Middle frontal gyrus (tissue), 1 donor: ENCODE data around the gene GLI3.
"Not testable (repeated sequence)": the region's sequence is repeated elsewhere in the genome, so short reads cannot be mapped to it uniquely, and the experiment has no call there.

ENCODE experiments used
- DNase-seq: peaks from one replicate; pipeline ENCODE4 v3.0.0-alpha.2; 2015; ENCODE audit warnings: low spot score; ENCODE audit errors: extremely low spot score

GLI3 gene

DNA sequence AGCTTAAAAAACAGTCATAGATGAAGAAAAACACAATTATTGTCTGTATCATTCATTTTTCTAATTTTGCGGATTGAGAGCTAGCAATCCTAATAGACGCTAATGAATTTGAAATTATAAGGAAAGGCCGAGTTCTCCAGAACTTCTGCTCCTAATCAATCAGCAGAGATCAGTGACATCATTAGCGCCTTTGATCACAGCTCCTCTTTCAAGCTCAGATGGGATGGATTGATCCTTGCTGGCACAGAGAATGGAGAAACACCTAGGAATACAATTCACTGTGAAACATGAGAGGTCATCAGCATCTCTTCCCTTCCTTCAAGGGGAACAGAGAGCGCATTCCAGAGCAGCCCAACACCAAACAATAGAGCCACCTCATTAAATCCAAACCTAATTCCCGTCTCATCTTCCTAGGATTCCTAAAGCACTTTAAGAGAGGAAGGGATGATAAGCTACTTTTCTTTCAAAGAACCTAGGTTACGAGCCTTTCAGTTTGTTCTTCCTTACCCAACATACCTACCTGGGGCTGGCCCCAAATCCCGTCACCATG lies 24.4 kb downstream of the GLI3 start:
- DNase-seq: no peak

DNA sequence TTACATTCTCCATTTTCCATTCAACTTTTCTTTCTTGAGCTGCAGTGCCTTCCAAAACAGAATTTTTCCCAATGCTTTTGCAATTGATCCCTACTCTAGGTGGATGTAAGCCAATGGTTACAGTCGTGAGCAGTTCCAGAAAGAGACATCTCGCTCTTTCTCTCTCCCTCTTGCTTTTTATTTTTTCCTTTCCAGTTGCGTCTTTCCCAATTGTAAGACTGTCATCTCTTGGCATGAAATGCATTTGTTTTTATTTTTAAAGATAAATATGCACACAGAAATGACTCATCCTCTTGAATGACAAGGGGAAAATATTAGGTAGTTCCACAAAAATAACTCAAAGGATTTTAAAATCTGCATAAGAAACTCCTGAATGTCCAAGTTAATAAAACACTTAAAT lies 25.1 kb downstream of the GLI3 start:
- no peak for DNase-seq

DNA sequence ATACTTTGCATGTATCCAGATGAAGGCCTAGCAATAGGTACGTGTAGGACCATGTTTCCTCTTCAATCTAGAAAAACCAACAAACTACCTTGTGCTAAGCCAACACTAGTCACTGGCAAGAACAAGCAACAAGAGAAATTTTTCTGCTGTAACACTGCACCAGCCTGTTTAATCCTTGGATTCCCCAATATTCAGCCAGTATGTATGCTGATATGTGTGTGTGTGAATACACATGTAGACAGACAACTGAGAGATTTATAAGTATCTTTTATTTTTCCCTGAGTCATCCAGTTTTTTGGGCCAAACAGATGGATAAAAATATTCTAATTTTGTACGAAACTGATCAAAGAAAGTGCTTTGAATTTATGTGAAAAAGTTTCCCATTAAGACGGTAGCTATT lies 26.2 kb downstream of the GLI3 start:
- DNase-seq: no peak

DNA sequence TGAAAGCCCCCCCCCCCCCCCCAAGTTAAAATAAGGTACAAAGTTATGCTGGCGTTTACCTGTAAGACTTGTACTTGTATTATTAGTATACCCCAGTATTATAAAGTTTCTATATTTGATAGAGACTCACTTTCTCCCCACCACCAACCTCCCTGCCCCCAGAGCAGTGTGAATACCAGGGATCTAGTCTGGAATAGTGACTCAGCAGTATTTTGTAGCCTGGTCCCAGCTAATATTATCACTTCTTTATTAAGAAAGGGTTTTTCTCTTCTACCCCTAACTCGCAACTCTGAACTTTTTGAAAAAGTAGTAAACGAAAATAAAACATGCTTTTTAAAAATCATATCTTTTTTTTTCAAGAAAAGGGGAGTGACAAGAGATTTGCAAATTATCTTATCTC lies 26.7 kb downstream of the GLI3 start:
- no peak for DNase-seq

DNA sequence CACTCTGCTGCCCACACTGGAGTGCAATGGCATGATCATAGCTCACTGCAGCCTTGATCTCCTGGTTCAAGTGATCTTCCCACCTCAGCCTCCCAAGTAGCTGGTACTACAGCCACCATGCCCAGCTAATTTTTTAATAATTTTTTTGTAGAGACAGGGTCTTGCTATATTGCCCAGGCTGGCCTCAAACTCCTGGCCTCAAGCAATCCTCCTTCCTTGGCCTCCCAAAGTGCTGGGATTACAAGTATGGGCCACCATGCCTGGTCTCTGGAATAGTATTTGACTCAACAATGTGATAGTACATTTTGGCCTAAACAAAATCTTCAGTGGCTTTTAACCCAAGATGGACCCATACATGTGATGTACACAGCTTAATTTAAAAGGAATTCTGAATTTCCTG lies 27.9 kb downstream of the GLI3 start:
- not testable (repeated sequence) for DNase-seq

GRCh38 chr7:42208572-42208971 lies 28.4 kb downstream of the GLI3 start:
- DNase-seq: no peak

DNA sequence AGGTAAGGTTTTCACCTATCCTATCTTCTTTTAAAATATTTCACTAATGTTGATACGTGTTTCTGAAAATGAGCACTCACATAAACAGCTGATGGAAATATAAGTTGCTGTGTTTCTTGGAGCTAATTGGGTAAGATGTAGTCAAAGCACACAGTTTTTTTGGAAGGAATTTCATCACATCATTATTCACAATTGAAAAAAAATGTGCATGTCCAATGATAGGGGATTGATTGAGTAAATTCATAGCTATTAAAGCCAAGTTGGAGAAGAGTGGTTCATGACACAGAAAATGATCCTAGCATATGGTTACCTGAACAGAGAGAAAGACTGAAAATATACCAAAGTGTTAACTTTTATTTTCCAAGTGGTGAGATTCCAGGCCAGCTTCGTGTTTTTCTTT lies 29.6 kb downstream of the GLI3 start:
- no peak for DNase-seq

DNA sequence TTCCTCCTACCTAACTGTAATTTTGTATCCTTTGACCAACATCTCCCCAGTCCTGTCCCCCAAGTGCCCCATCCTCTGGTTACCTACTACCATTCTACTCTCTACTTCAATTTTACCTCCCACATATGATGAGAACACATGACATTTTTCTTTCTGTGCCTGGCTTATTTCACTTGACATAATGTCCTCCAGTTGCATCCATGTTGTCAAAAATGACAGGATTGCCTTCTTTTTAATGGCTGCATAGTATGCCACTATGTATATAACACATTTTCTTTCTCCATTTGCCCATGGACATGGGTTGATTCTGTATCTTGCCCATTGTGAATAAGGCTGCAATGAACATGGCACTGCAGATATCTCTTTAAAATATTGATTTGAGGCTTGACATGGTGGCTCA lies 33.7 kb downstream of the GLI3 start:
- DNase-seq: no peak

- no peak for DNase-seq
These were observed 34.4 kb downstream of the GLI3 start for GRCh38 chr7:42202601-42203000.

DNA sequence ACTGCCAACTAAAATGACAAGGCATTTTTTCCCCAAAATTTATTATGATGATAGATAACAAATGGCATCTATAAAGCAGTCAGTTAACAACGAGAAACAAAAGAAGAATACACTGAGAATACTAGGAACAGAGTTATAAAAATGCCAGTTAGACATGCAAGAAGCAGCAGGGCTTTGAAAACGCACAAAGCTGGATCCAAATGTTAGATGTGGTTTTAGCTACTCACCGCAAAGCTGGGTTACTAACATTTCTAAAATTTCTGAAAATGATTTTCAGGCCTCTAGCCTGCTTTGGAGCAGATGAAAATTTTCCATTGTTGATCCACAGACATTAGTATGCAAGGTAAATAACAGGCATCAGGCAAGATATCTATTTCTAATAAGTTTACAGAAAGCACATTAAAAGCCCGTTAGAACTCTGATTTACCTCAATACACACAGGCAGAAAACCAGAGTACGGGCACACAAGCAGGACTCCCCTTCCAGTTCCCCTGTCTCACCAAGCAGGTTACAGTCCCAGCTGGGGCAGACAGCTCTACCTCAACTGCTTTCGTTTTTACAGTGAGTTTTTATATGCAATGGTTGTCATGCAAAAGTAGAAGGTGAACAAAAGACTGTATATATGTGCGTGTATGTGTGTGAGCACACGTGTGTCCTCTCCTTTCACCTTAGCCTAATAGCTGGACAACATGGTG lies 37.9 kb downstream of the GLI3 start:
- no peak for DNase-seq

DNA sequence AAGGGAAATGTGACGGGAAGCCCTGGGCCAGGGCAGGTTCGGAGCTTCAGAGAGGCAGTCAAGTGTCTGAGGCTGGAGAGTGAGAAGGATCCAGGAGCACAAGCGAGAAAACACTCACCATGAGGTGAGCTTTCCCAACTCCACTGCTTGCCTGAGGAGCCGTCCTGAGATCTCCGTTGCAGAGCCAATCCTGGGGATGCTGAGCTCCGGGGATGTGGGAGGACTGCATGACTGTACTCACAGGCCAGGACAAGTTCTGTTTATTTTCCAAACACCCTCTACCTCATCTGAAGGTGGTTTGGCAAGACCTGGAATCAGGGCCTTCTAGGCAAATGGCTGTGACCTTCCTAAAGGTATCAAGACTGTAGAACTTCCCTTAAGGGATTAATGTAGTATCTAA lies 38.7 kb downstream of the GLI3 start:
- DNase-seq: no peak

DNA sequence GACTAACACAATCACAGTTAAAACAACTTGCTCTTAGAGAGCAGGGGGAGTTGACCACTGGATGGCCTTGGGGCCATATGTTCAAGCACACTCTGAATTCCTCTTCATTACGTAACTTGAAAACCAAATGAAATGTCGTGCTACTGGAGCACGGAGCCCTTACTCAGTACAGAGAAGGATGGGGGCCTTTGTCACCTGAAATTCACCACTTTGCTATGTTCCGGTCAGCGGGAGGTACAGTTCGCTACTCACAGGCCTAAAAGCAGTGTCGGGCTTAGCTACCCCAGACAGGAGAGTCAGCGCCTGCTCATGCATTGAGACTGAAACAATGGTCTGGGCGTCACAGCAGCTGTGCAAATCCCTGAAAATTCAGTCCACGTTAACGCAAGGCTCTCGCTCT lies 39.6 kb downstream of the GLI3 start:
- no peak for DNase-seq

DNA sequence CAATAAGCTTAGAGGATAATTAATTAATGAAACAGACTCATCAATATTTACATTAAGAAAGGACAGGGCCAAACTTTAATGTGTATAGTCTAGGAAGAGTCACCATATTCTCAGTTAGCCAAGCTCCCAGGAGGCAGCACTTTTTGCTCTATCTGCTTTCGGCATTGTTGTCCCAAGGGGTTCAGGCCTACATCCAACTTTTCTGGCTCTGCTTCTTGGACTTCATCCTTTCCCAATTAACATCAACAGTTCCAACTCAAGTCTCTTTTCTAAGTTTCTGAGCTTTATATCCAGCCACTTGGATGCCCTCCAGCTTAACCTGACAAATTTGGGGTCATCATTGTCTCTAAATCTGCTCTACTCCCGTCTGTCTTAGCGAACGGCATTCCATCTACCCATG lies 42.8 kb downstream of the GLI3 start:
- DNase-seq: no peak

DNA sequence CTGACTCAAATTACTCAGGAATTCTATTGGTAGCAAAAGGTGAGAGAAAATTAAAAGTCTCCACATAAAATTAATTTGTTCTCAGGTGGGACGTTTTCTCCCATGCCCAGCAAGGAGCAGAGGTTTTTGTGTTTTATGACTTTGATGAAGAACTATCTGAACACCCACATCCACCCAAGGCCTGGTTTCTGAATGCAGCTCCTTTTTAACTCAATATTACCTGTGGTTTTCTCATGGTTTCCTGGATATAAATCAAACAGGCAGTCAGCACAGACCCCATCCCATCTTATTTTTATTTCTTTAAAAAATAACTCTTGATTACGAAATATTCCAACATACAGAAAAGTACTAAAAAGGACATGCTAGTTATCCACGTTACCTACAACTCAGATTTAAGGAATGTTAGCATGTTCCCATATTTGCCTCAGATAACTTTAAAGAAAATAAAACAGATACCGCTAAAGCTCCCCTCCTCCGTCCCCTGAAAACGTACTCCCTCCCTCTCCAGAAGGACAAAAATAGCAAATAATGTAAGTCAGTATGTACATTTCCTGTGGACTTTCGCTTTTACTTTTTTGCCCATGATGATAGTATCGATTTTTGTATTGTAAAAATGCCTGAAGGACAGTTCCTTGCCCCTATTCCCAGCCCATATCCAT lies 43.4 kb downstream of the GLI3 start:
- no peak for DNase-seq

- DNase-seq: no peak
These were observed 44.1 kb downstream of the GLI3 start for GRCh38 chr7:42192851-42193461.

GRCh38 chr7:42192066-42192465 lies 44.9 kb downstream of the GLI3 start:
- no peak for DNase-seq

- no peak for DNase-seq
These were observed 47.5 kb downstream of the GLI3 start for GRCh38 chr7:42189535-42189934.

DNA sequence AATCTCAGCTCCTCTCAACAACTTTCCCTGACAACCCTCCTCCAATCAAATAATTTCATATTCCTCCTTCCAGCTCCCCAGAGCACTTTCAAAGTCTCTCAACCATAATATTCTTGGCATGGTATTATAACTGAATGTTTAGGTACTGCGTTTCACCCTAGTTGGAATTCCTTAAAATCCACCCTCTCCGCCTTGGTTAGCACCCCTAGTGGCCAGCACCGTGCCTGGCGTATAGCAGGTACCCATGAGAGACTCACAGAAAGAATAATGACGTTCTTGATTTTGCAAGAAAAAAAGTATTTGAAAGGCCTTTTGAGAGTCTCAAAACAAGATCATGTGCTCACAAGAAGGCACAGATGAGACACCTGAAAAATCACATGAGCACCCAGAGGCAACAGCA lies 50.9 kb downstream of the GLI3 start:
- no peak for DNase-seq

DNA sequence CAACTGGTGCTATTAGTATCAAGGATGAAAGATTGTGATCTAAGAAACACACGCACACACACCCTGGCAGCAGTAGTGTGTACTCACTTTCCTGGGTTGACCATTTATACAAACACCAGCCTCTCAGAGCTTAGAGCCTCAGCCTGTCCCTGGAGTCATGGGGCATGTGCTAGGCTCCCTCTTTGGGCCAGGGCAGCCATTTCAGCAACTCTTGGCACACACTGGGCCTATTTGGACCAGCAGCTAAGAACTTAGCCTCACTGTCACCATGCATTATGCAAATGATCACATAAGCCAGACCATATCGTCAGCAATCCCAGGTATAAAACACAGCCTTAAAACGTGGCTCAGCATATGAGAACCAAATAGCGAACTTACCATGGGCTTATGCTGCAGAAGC lies 51.3 kb downstream of the GLI3 start:
- DNase-seq: no peak

- DNase-seq: no peak
These were observed 53.5 kb downstream of the GLI3 start for GRCh38 chr7:42183547-42183946.

- DNase-seq: no peak
These were observed 55.4 kb downstream of the GLI3 start for GRCh38 chr7:42181566-42181965.

DNA sequence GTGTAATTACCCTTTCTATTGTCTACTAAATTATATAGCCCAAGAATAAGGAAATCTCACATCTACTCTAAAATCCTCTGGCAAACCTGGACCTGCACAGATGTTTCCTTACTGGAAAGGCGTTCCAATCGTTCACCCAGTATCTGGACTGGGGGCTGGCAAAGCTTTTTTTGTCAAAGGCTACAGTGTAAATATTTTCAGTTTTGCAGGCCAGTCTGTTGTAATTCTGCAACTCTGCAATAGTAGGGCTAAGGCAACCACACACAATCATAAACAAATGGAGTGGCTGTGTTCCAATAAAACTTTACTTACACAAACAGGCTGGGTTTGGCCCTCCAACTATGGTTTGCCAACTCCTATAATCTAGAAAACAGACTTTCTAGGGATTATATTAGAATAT lies 56.2 kb downstream of the GLI3 start:
- DNase-seq: no peak

DNA sequence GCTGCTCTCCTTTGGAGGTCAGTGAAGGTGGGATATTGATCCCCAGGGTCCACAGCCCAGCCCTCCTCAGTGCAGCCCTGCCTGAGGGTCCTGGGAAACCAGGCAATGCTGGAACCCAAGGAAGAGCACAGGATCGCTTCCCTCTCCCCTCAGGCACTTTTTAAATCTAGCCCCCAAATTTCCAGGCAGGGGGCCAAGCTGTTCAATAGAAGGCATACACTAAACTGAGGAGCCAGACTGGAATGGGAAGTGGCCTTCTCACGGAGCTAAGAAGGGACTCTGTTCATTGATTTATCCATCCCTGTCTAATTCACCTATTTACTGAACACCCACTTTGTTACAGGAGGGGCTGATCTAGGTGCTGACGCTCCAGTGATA lies 60.3 kb downstream of the GLI3 start:
- DNase-seq: no peak
